ENCODE data around the gene CACNA2D2. TPM values are rescaled to one million over a fixed set of nuclear protein-coding genes. Genes with fewer than 3 reads are reported as not detected.

CACNA2D2 gene
- total RNA-seq, 1 experiment from 2014 or later = 22.0 TPM

- H3K27me3 Mint-ChIP-seq (ENCODE audit: low read depth) = no peaks in the 10 kb centered on the region
- H3K36me3 Mint-ChIP-seq = peaks cover 28% of the 10 kb centered on the region
- TF ChIP-seq, protein P1, sequence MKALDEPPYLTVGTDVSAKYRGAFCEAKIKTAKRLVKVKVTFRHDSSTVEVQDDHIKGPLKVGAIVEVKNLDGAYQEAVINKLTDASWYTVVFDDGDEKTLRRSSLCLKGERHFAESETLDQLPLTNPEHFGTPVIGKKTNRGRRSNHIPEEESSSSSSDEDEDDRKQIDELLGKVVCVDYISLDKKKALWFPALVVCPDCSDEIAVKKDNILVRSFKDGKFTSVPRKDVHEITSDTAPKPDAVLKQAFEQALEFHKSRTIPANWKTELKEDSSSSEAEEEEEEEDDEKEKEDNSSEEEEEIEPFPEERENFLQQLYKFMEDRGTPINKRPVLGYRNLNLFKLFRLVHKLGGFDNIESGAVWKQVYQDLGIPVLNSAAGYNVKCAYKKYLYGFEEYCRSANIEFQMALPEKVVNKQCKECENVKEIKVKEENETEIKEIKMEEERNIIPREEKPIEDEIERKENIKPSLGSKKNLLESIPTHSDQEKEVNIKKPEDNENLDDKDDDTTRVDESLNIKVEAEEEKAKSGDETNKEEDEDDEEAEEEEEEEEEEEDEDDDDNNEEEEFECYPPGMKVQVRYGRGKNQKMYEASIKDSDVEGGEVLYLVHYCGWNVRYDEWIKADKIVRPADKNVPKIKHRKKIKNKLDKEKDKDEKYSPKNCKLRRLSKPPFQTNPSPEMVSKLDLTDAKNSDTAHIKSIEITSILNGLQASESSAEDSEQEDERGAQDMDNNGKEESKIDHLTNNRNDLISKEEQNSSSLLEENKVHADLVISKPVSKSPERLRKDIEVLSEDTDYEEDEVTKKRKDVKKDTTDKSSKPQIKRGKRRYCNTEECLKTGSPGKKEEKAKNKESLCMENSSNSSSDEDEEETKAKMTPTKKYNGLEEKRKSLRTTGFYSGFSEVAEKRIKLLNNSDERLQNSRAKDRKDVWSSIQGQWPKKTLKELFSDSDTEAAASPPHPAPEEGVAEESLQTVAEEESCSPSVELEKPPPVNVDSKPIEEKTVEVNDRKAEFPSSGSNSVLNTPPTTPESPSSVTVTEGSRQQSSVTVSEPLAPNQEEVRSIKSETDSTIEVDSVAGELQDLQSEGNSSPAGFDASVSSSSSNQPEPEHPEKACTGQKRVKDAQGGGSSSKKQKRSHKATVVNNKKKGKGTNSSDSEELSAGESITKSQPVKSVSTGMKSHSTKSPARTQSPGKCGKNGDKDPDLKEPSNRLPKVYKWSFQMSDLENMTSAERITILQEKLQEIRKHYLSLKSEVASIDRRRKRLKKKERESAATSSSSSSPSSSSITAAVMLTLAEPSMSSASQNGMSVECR (CRISPR knock-in tag; IDR thresholded peaks at IDR 0.05; ENCODE audit: borderline replicate concordance) = no peak
- TF ChIP-seq NR3C1 (CRISPR knock-in tag; conservative IDR thresholded peaks at IDR 0.05; ENCODE audit: low read depth) (no peak), IRF1 (CRISPR knock-in tag; IDR thresholded peaks at IDR 0.05) (no peak), ZNF396 (CRISPR knock-in tag; IDR thresholded peaks at IDR 0.05; ENCODE audit: borderline replicate concordance) (no peak), CREB1 (CRISPR knock-in tag; IDR thresholded peaks at IDR 0.05) (no peak), ZNF281 (CRISPR knock-in tag; IDR thresholded peaks at IDR 0.05) (no peak), RORB (CRISPR knock-in tag; IDR thresholded peaks at IDR 0.05) (no peak), CREM (CRISPR knock-in tag; IDR thresholded peaks at IDR 0.05) (no peak)
- TF ChIP-seq, protein P2, sequence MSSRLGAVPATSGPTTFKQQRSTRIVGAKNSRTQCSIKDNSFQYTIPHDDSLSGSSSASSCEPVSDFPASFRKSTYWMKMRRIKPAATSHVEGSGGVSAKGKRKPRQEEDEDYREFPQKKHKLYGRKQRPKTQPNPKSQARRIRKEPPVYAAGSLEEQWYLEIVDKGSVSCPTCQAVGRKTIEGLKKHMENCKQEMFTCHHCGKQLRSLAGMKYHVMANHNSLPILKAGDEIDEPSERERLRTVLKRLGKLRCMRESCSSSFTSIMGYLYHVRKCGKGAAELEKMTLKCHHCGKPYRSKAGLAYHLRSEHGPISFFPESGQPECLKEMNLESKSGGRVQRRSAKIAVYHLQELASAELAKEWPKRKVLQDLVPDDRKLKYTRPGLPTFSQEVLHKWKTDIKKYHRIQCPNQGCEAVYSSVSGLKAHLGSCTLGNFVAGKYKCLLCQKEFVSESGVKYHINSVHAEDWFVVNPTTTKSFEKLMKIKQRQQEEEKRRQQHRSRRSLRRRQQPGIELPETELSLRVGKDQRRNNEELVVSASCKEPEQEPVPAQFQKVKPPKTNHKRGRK (CRISPR knock-in tag; IDR thresholded peaks at IDR 0.05; ENCODE audit: borderline replicate concordance) = no peak
- TF ChIP-seq, protein P3, sequence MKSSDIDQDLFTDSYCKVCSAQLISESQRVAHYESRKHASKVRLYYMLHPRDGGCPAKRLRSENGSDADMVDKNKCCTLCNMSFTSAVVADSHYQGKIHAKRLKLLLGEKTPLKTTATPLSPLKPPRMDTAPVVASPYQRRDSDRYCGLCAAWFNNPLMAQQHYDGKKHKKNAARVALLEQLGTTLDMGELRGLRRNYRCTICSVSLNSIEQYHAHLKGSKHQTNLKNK (CRISPR knock-in tag; IDR thresholded peaks at IDR 0.05) = no peak
- TF ChIP-seq, protein P4, sequence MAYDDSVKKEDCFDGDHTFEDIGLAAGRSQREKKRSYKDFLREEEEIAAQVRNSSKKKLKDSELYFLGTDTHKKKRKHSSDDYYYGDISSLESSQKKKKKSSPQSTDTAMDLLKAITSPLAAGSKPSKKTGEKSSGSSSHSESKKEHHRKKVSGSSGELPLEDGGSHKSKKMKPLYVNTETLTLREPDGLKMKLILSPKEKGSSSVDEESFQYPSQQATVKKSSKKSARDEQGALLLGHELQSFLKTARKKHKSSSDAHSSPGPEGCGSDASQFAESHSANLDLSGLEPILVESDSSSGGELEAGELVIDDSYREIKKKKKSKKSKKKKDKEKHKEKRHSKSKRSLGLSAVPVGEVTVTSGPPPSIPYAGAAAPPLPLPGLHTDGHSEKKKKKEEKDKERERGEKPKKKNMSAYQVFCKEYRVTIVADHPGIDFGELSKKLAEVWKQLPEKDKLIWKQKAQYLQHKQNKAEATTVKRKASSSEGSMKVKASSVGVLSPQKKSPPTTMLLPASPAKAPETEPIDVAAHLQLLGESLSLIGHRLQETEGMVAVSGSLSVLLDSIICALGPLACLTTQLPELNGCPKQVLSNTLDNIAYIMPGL (CRISPR knock-in tag; IDR thresholded peaks at IDR 0.05) = no peak
- TF ChIP-seq, protein P5, sequence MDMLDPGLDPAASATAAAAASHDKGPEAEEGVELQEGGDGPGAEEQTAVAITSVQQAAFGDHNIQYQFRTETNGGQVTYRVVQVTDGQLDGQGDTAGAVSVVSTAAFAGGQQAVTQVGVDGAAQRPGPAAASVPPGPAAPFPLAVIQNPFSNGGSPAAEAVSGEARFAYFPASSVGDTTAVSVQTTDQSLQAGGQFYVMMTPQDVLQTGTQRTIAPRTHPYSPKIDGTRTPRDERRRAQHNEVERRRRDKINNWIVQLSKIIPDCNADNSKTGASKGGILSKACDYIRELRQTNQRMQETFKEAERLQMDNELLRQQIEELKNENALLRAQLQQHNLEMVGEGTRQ (CRISPR knock-in tag; IDR thresholded peaks at IDR 0.05) = no peak
- TF ChIP-seq, protein P6, sequence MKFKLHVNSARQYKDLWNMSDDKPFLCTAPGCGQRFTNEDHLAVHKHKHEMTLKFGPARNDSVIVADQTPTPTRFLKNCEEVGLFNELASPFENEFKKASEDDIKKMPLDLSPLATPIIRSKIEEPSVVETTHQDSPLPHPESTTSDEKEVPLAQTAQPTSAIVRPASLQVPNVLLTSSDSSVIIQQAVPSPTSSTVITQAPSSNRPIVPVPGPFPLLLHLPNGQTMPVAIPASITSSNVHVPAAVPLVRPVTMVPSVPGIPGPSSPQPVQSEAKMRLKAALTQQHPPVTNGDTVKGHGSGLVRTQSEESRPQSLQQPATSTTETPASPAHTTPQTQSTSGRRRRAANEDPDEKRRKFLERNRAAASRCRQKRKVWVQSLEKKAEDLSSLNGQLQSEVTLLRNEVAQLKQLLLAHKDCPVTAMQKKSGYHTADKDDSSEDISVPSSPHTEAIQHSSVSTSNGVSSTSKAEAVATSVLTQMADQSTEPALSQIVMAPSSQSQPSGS (CRISPR knock-in tag; IDR thresholded peaks at IDR 0.05; ENCODE audit: borderline replicate concordance, low read depth) = no peak
- TF ChIP-seq, protein P7, sequence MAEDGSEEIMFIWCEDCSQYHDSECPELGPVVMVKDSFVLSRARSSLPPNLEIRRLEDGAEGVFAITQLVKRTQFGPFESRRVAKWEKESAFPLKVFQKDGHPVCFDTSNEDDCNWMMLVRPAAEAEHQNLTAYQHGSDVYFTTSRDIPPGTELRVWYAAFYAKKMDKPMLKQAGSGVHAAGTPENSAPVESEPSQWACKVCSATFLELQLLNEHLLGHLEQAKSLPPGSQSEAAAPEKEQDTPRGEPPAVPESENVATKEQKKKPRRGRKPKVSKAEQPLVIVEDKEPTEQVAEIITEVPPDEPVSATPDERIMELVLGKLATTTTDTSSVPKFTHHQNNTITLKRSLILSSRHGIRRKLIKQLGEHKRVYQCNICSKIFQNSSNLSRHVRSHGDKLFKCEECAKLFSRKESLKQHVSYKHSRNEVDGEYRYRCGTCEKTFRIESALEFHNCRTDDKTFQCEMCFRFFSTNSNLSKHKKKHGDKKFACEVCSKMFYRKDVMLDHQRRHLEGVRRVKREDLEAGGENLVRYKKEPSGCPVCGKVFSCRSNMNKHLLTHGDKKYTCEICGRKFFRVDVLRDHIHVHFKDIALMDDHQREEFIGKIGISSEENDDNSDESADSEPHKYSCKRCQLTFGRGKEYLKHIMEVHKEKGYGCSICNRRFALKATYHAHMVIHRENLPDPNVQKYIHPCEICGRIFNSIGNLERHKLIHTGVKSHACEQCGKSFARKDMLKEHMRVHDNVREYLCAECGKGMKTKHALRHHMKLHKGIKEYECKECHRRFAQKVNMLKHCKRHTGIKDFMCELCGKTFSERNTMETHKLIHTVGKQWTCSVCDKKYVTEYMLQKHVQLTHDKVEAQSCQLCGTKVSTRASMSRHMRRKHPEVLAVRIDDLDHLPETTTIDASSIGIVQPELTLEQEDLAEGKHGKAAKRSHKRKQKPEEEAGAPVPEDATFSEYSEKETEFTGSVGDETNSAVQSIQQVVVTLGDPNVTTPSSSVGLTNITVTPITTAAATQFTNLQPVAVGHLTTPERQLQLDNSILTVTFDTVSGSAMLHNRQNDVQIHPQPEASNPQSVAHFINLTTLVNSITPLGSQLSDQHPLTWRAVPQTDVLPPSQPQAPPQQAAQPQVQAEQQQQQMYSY (CRISPR knock-in tag; IDR thresholded peaks at IDR 0.05) = no peak
- no peak overlapping the region for H3K27ac Mint-ChIP-seq
- DNase-seq (ENCODE audit: low spot score) (no peak), ATAC-seq (no peak)
- H3K9me3 Mint-ChIP-seq = no peaks in the 10 kb centered on the region
- peaks cover 7% of the 10 kb centered on the region for H3K4me1 Mint-ChIP-seq
- CTCF ChIA-PET = no interaction called here
- no peak overlapping the region for H3K4me3 Mint-ChIP-seq
- POLR2A ChIA-PET = no interaction called here
Measured at GRCh38 chr3:50330330-50330729, 173.1 kb downstream of the CACNA2D2 start.
